Keratinocyte (primary cell): Measurements from ENCODE around the gene DAPK2. TPM values are rescaled to one million over a fixed set of nuclear protein-coding genes. Genes with fewer than 3 reads are reported as not detected.

ENCODE experiments used
- DNase-seq: peaks from one replicate; pipeline ENCODE4 v3.0.0-alpha.2; 2011; ENCODE audit warnings: low read depth, missing footprints, low spot score
- FAIRE-seq: peaks from 2 replicates; lab custom pipeline; 2011; peaks lifted over from hg19 to GRCh38; lab: Jason Lieb, UNC
- H2AFZ ChIP-seq: 2 replicates; pipeline ENCODE4 v1.6.0; 2012; ENCODE audit warnings: low read length, control low read depth, inconsistent platforms; ENCODE audit not compliant: control insufficient read depth
- H3K27ac ChIP-seq: 2 replicates; pipeline ENCODE4 v1.5.1; 2011; ENCODE audit warnings: low read length; ENCODE audit not compliant: control insufficient read depth, insufficient read depth
- H3K27me3 ChIP-seq: 3 replicates; pipeline ENCODE4 v1.6.0; 2011; ENCODE audit warnings: low read length; ENCODE audit not compliant: control insufficient read depth, insufficient read depth; ENCODE audit errors: extremely low read depth
- H3K36me3 ChIP-seq, 2 experiments: 2 replicates in 1 of 2; 3 replicates in 1 of 2; pipeline ENCODE4 v1.5.1; 2011; ENCODE audit warnings: low read length in 2 of 2, mild to moderate bottlenecking in 1 of 2; ENCODE audit not compliant: control insufficient read depth in 2 of 2, insufficient read depth in 2 of 2; ENCODE audit errors: extremely low read depth in 1 of 2
- H3K4me1 ChIP-seq: 3 replicates; pipeline ENCODE4 v1.5.1; 2011; ENCODE audit warnings: low read length; ENCODE audit not compliant: control insufficient read depth, insufficient read depth; ENCODE audit errors: extremely low read depth
- H3K4me2 ChIP-seq: 3 replicates; pipeline ENCODE4 v1.6.0; 2011; ENCODE audit warnings: low read depth, low read length; ENCODE audit not compliant: control insufficient read depth, insufficient read depth; ENCODE audit errors: extremely low read depth
- H3K4me3 ChIP-seq, 3 experiments: fragments of 200-600 bp in 1 of 3; sonication (generic) in 1 of 3; 2 replicates in 2 of 3; 3 replicates in 1 of 3; pipeline ENCODE4 v1.5.1; 2011 to 2016; ENCODE audit warnings: low read length in 3 of 3, mild to moderate bottlenecking in 3 of 3, control low read depth in 2 of 3, inconsistent platforms in 1 of 3, low read depth in 1 of 3, mixed read lengths in 1 of 3, mixed run types in 1 of 3, moderate library complexity in 1 of 3; ENCODE audit not compliant: control insufficient read depth in 2 of 3, insufficient read depth in 2 of 3; ENCODE audit errors: extremely low read depth in 1 of 3
- H3K79me2 ChIP-seq: 2 replicates; pipeline ENCODE4 v1.6.0; 2012; ENCODE audit warnings: low read length; ENCODE audit not compliant: control insufficient read depth, insufficient read depth
- H3K9ac ChIP-seq: 3 replicates; pipeline ENCODE4 v1.6.0; 2011; ENCODE audit warnings: low read length; ENCODE audit not compliant: control insufficient read depth, insufficient read depth; ENCODE audit errors: extremely low read depth
- H3K9me1 ChIP-seq: 3 replicates; pipeline ENCODE4 v1.6.0; 2011; ENCODE audit warnings: low read length; ENCODE audit not compliant: control insufficient read depth, insufficient read depth; ENCODE audit errors: extremely low read depth
- H3K9me3 ChIP-seq: 2 replicates; pipeline ENCODE4 v1.5.1; 2012; ENCODE audit warnings: low read depth, low read length; ENCODE audit not compliant: control insufficient read depth
- H4K20me1 ChIP-seq: 3 replicates; pipeline ENCODE4 v1.6.0; 2011; ENCODE audit warnings: low read length; ENCODE audit not compliant: control insufficient read depth, insufficient read depth; ENCODE audit errors: extremely low read depth
- CTCF ChIP-seq, 3 experiments: IDR thresholded peaks in 1 of 3; conservative IDR thresholded peaks in 1 of 3; optimal IDR thresholded peaks in 1 of 3; 2 replicates in 2 of 3; 3 replicates in 1 of 3; pipeline versions ENCODE3 to v1.5.1; 2011; ENCODE audit warnings: low read length in 3 of 3, mild to moderate bottlenecking in 3 of 3, moderate library complexity in 2 of 3, control low read depth in 1 of 3, inconsistent platforms in 1 of 3; ENCODE audit not compliant: insufficient read depth in 2 of 3; ENCODE audit errors: extremely low read depth in 1 of 3
- EZH2 ChIP-seq: IDR thresholded peaks from one replicate; pipeline ENCODE4 v1.6.1; 2012; ENCODE audit warnings: inconsistent platforms, mild to moderate bottlenecking, low read length, moderate library complexity
- dilution Hi-C: fragments of 300-500 bp; cut with MboI; formaldehyde crosslinking; loops from one replicate; pipeline ENCODE4 v1.7.0; 2020; ENCODE audit warnings: low sequenced_read_pairs; ENCODE audit not compliant: extremely low pct_ligation_motif_present
- polyA plus RNA-seq, 5 experiments: library from polyadenylated mRNA; depleted of rRNA in 3 of 5; stranded (reverse) in 3 of 5; stranded (forward) in 1 of 5; unstranded in 1 of 5; fragments of >200 nt; gene quantifications; 1 replicate in 1 of 5; 2 replicates in 3 of 5; 3 replicates in 1 of 5; pipeline versions ENCODE4 v1.2.1 to v1.2.3, GENCODE V29; 2011 to 2012; ENCODE audit warnings: missing spikeins in 2 of 5, low read depth in 1 of 5, low replicate concordance in 1 of 5

The DAPK2 gene
- polyA plus RNA-seq, 1 donor (not counting 4 experiments of a cell fraction or from before 2014, with no cell fraction given), result 1.4 TPM

- dilution Hi-C loops, result no loop called here
- Histone ChIP-seq H3K9ac (no peak overlapping the region), H3K36me3 (no peaks in the 10 kb centered on the region), H3K79me2 (no peaks in the 10 kb centered on the region), H4K20me1 (no peaks in the 10 kb centered on the region), H3K9me3 (no peaks in the 10 kb centered on the region), H2AFZ (no peak overlapping the region), H3K27me3 (no peaks in the 10 kb centered on the region), H3K9me1 (no peaks in the 10 kb centered on the region), H3K4me3 (no peak overlapping the region), H3K4me2 (no peak overlapping the region), H3K27ac (no peak overlapping the region), H3K4me1 (no peaks in the 10 kb centered on the region)
- FAIRE-seq, result no peak
- DNase-seq, result no peak
- TF ChIP-seq CTCF (optimal IDR thresholded peaks at IDR 0.05 in 1 of 3, IDR thresholded peaks at IDR 0.05 in 1 of 3, conservative IDR thresholded peaks at IDR 0.05 in 1 of 3; ENCODE audit: extremely low read depth in 1 of 3, insufficient read depth in 2 of 3, low read length in 3 of 3) (no peak), EZH2 (no peak)
Observed at GRCh38 chr15:63891768-63892133, 154.5 kb downstream of the DAPK2 start.

DNA sequence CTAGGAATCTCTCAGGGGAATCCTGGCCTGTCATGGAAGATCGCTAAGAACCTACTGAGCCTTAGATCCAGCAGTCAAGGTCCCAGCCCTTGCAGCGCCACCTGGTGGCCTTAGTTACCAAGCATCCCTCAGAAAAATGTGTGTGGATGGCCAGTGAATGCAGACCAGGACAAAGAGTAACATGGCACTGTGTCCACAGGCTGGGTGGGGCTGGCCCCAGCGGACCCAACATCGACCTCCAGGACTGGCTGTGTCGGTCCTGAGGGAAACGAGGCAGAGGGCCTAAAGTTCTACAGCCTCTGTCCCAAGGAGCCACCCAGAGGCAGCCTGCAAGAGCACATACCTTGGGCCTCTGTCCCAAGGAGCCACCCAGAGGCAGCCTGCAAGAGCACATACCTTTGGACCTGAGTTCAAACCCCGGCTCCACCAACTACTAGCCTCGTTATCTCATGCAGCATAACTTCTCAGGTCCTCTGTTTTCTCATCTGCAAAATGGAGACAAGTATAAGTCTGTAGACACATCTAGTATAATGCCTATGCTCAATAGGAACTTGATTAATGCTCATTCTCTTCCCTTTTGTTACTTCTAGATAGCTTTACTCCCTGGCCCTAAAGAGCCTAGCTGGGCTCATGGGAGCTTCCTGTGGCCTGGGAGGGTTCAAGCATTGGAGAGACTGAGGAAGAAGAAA, 155.1 kb downstream of the DAPK2 start:
- no peaks in the 10 kb centered on the region for H3K79me2 ChIP-seq
- no peak overlapping the region for H3K4me3 ChIP-seq
- H3K36me3 ChIP-seq, result no peaks in the 10 kb centered on the region
- DNase-seq, result no peak
- no peaks in the 10 kb centered on the region for H3K4me1 ChIP-seq
- FAIRE-seq, result peak; percentile 13
- no peaks in the 10 kb centered on the region for H4K20me1 ChIP-seq
- H3K27ac ChIP-seq, result no peak overlapping the region
- no peaks in the 10 kb centered on the region for H3K27me3 ChIP-seq
- H3K9me3 ChIP-seq, result no peaks in the 10 kb centered on the region
- no peak overlapping the region for H3K4me2 ChIP-seq
- dilution Hi-C loops, result no loop called here
- TF ChIP-seq CTCF (optimal IDR thresholded peaks at IDR 0.05 in 1 of 3, IDR thresholded peaks at IDR 0.05 in 1 of 3, conservative IDR thresholded peaks at IDR 0.05 in 1 of 3; ENCODE audit: extremely low read depth in 1 of 3, insufficient read depth in 2 of 3, low read length in 3 of 3) (peak; percentile 78 to 91 (median 84)), EZH2 (no peak)
- H3K9ac ChIP-seq, result no peak overlapping the region
- no peak overlapping the region for H2AFZ ChIP-seq
- H3K9me1 ChIP-seq, result no peaks in the 10 kb centered on the region
